IMR-90 (cell line): ENCODE results near the gene SLC29A3. TPM values are rescaled to one million over a fixed set of nuclear protein-coding genes. Genes with fewer than 3 reads are reported as not detected.

ENCODE experiments used
- ATAC-seq: fragments of 200-7000 bp; cut with Tn5 transposase; 2 replicates; pipeline ENCODE4 v1.9.1; 2020; ENCODE audit warnings: low read depth, mild to moderate bottlenecking, moderate library complexity
- BruUV-seq: library from RNA; stranded (reverse); fragments of 400-500 nt; replicated peaks from 2 replicates; lab custom pipeline; 2021; lab: Mats Ljungman, UMichigan
- CTCF ChIA-PET: fragments of 300-600 bp; formaldehyde crosslinking; extraction: SDS; loops from one replicate; lab custom pipeline; 2021; ENCODE audit warnings: antibody characterized with exemption; lab: Yijun Ruan, JAX
- POLR2A ChIA-PET: fragments of 300-600 bp; sonication (Branson Sonifier 250); formaldehyde crosslinking; loops from one replicate; lab custom pipeline; 2022; ENCODE audit warnings: antibody characterized with exemption; ENCODE audit not compliant: unreplicated experiment; lab: Charles Lee
- DNase-seq: peaks from one replicate; pipeline ENCODE4 v3.0.0; 2013
- H2AFZ ChIP-seq: replicated peaks from 2 replicates; pipeline ENCODE3; 2013; ENCODE audit warnings: low read length, mild to moderate bottlenecking; ENCODE audit not compliant: poor library complexity
- H2AK5ac ChIP-seq: 2 replicates; pipeline ENCODE4 v1.6.1; 2013; ENCODE audit warnings: low read depth, low read length, inconsistent platforms
- H2AK9ac ChIP-seq: replicated peaks from 2 replicates; pipeline ENCODE3; 2013; ENCODE audit warnings: mild to moderate bottlenecking, low read depth, low read length, moderate library complexity; ENCODE audit not compliant: poor library complexity
- H2BK120ac ChIP-seq: 2 replicates; pipeline ENCODE4 v1.6.1; 2013; ENCODE audit warnings: low read depth, low read length, inconsistent platforms
- H2BK15ac ChIP-seq: 3 replicates; pipeline ENCODE4 v1.6.1; 2013; ENCODE audit warnings: low read depth, low read length, inconsistent platforms
- H2BK20ac ChIP-seq: 2 replicates; pipeline ENCODE4 v1.6.1; 2013; ENCODE audit warnings: low read depth, mild to moderate bottlenecking, inconsistent platforms, low read length, moderate library complexity
- H2BK5ac ChIP-seq: 2 replicates; pipeline ENCODE4 v1.6.1; 2013; ENCODE audit warnings: mild to moderate bottlenecking, low read depth, low read length, inconsistent platforms; ENCODE audit not compliant: poor library complexity, severe bottlenecking
- H3K14ac ChIP-seq: replicated peaks from 2 replicates; pipeline ENCODE4 v1.6.1; 2013; ENCODE audit warnings: low read depth, low read length, inconsistent platforms
- H3K18ac ChIP-seq: 2 replicates; pipeline ENCODE4 v1.6.1; 2013; ENCODE audit warnings: low read depth, low read length, control low read depth
- H3K23ac ChIP-seq: 2 replicates; pipeline ENCODE4 v1.6.1; 2013; ENCODE audit warnings: low read depth, low read length, inconsistent platforms
- H3K27ac ChIP-seq: 2 replicates; pipeline ENCODE4 v1.5.1; 2013; ENCODE audit warnings: mild to moderate bottlenecking, control low read depth, low read length; ENCODE audit not compliant: insufficient read depth
- H3K27me3 ChIP-seq: 2 replicates; pipeline ENCODE4 v1.6.1; 2013; ENCODE audit warnings: low read length; ENCODE audit not compliant: control insufficient read depth, insufficient read depth
- H3K36me3 ChIP-seq: 2 replicates; pipeline ENCODE4 v1.6.1; 2013; ENCODE audit warnings: low read length, mixed read lengths; ENCODE audit not compliant: control insufficient read depth, insufficient read depth
- H3K4ac ChIP-seq: 2 replicates; pipeline ENCODE4 v1.6.1; 2013; ENCODE audit warnings: low read depth, low read length, inconsistent platforms
- H3K4me1 ChIP-seq: 2 replicates; pipeline ENCODE4 v1.6.1; 2013; ENCODE audit warnings: low read length, mixed read lengths; ENCODE audit not compliant: control insufficient read depth, insufficient read depth
- H3K4me2 ChIP-seq: 2 replicates; pipeline ENCODE4 v1.6.1; 2013; ENCODE audit warnings: low read depth, mild to moderate bottlenecking, control low read depth, low read length, moderate library complexity
- H3K4me3 ChIP-seq: 2 replicates; pipeline ENCODE4 v1.5.1; 2013; ENCODE audit warnings: low read depth, mild to moderate bottlenecking, control low read depth, low read length, moderate library complexity; ENCODE audit not compliant: insufficient read depth
- H3K56ac ChIP-seq: 2 replicates; pipeline ENCODE4 v1.6.1; 2013; ENCODE audit warnings: low read length, inconsistent platforms; ENCODE audit not compliant: insufficient read depth; ENCODE audit errors: extremely low read depth
- H3K79me1 ChIP-seq, 2 experiments: 2 replicates each; pipeline ENCODE4 v1.6.1; 2013; ENCODE audit warnings: low read length in 2 of 2, inconsistent platforms in 1 of 2, low read depth in 1 of 2
- H3K9ac ChIP-seq: 2 replicates; pipeline ENCODE4 v1.6.1; 2013; ENCODE audit warnings: low read depth, low read length, control low read depth
- H3K9me1 ChIP-seq: 2 replicates; pipeline ENCODE4 v1.6.1; 2013; ENCODE audit warnings: low read length, inconsistent platforms; ENCODE audit not compliant: insufficient read depth
- H3K9me3 ChIP-seq: 2 replicates; pipeline ENCODE4 v1.6.1; 2013; ENCODE audit warnings: low read length; ENCODE audit not compliant: control insufficient read depth, insufficient read depth
- H4K20me1 ChIP-seq: 2 replicates; pipeline ENCODE4 v1.6.1; 2013; ENCODE audit warnings: low read length, inconsistent platforms; ENCODE audit not compliant: insufficient read depth
- H4K5ac ChIP-seq: 2 replicates; pipeline ENCODE4 v1.6.1; 2013; ENCODE audit warnings: mild to moderate bottlenecking, low read depth, low read length, control low read depth
- H4K8ac ChIP-seq, 2 experiments: 2 replicates each; pipeline ENCODE4 v1.6.1; 2013; ENCODE audit warnings: low read depth in 2 of 2, low read length in 2 of 2, control low read depth in 1 of 2, inconsistent platforms in 1 of 2
- H4K91ac ChIP-seq: 2 replicates; pipeline ENCODE4 v1.6.1; 2013; ENCODE audit warnings: low read depth, low read length, inconsistent platforms; ENCODE audit not compliant: insufficient read depth
- BHLHE40 ChIP-seq: fragments of 150-350 bp; IDR thresholded peaks from 2 replicates; pipeline ENCODE4 v1.6.1; 2016; ENCODE audit warnings: mild to moderate bottlenecking, low read depth, low read length
- CEBPB ChIP-seq: IDR thresholded peaks from 2 replicates; pipeline ENCODE4 v1.6.1; 2012; ENCODE audit warnings: low read depth, low read length, improper control_type of control experiment
- CHD1 ChIP-seq: IDR thresholded peaks from 2 replicates; pipeline ENCODE4 v1.6.1; 2012; ENCODE audit warnings: low read depth, low read length, improper control_type of control experiment
- FOS ChIP-seq: fragments of 150-350 bp; IDR thresholded peaks from 2 replicates; pipeline ENCODE4 v1.6.1; 2016; ENCODE audit warnings: low read depth, low read length
- MAFK ChIP-seq: IDR thresholded peaks from 2 replicates; pipeline ENCODE4 v1.6.1; 2012; ENCODE audit warnings: low read depth, low read length, improper control_type of control experiment
- MAZ ChIP-seq: IDR thresholded peaks from 2 replicates; pipeline ENCODE4 v1.6.1; 2012; ENCODE audit warnings: low read depth, mild to moderate bottlenecking, low read length, improper control_type of control experiment, moderate library complexity, borderline replicate concordance
- MXI1 ChIP-seq: IDR thresholded peaks from 2 replicates; pipeline ENCODE4 v1.6.1; 2012; ENCODE audit warnings: low read depth, mild to moderate bottlenecking, low read length, moderate library complexity, borderline replicate concordance
- NFE2L2 ChIP-seq: fragments of 150-350 bp; IDR thresholded peaks from 2 replicates; pipeline ENCODE4 v1.6.1; 2016; ENCODE audit warnings: low read depth, mild to moderate bottlenecking, low read length
- RAD21 ChIP-seq: IDR thresholded peaks from 2 replicates; pipeline ENCODE4 v1.6.1; 2012; ENCODE audit warnings: low read length, improper control_type of control experiment
- RCOR1 ChIP-seq: IDR thresholded peaks from 2 replicates; pipeline ENCODE4 v1.6.1; 2012; ENCODE audit warnings: mild to moderate bottlenecking, low read length, improper control_type of control experiment; ENCODE audit not compliant: insufficient replicate concordance
- RFX5 ChIP-seq: IDR thresholded peaks from 2 replicates; pipeline ENCODE4 v1.8.0; 2012; ENCODE audit warnings: low read depth, mild to moderate bottlenecking, low read length, moderate library complexity
- SMC3 ChIP-seq: fragments of 150-350 bp; IDR thresholded peaks from 2 replicates; pipeline ENCODE4 v1.6.1; 2016; ENCODE audit warnings: low read depth, mild to moderate bottlenecking, antibody characterized with exemption, low read length, moderate library complexity
- WGBS, 2 experiments: methylation state at CpG; one replicate each; pipeline versions ENCODE4 v1.1.5 to v1.1.7; 2013; ENCODE audit warnings: missing lambda C conversion rate in 2 of 2; ENCODE audit not compliant: insufficient read length in 1 of 2; ENCODE audit errors: extremely low coverage in 2 of 2; 5-methylcytosine and 5-hydroxymethylcytosine counted together
- dilution Hi-C: fragments of 300-500 bp; cut with HindIII; formaldehyde crosslinking; loops from one replicate; pipeline ENCODE4 v1.14.3; 2018; ENCODE audit warnings: low sequenced_read_pairs; ENCODE audit not compliant: unreplicated experiment
- in situ Hi-C: fragments of 300-500 bp; cut with MboI; formaldehyde crosslinking; loops from 3 replicates; pipeline ENCODE4 v1.14.3; 2019; ENCODE audit warnings: low sequenced_read_pairs, inconsistent platforms, mixed read lengths
- intact Hi-C: fragments of 100-400 bp; cut with micrococcal nuclease; formaldehyde crosslinking; loops from 2 replicates; pipeline ENCODE4 v1.10.0; 2022
- polyA plus RNA-seq, 3 experiments: library from polyadenylated mRNA; depleted of rRNA; stranded (reverse); fragments of >200 nt; gene quantifications; 2 replicates each; pipeline ENCODE4 v1.2.3, GENCODE V29; 2012; ENCODE audit warnings: low replicate concordance in 1 of 3
- total RNA-seq: library from RNA; depleted of rRNA; stranded (reverse); fragments of >200 nt; gene quantifications from 2 replicates; pipeline ENCODE4 v1.2.3, GENCODE V29; 2012
- TF ChIP-seq, protein P1 (sequence below): fragments of 150-350 bp; IDR thresholded peaks from 2 replicates; pipeline ENCODE4 v1.6.1; 2016; ENCODE audit warnings: low read depth, mild to moderate bottlenecking, low read length, moderate library complexity, borderline replicate concordance
- TF ChIP-seq, protein P2 (sequence below): conservative IDR thresholded peaks from 2 replicates; pipeline ENCODE4 v1.5.1; 2012; ENCODE audit warnings: mild to moderate bottlenecking, low read depth, low read length, improper control_type of control experiment
- TF ChIP-seq, protein P3 (sequence below): fragments of 150-350 bp; IDR thresholded peaks from 2 replicates; pipeline ENCODE4 v1.6.1; 2017; ENCODE audit warnings: mild to moderate bottlenecking, antibody characterized with exemption, low read length, low read depth

SLC29A3 gene
- total and polyA plus RNA-seq, 2 of the 4 experiments (the other 2 are of a cell fraction): 0.72 to 3.0 TPM

- WGBS, 2 experiments: 100% methylated on average over 2 of the region's 13 CpGs; no CpG with 5 or more reads in 1 of the 2 experiments
- Histone ChIP-seq H3K9me1 (no peaks in the 10 kb centered on the region), H2AFZ (no peak overlapping the region), H2AK5ac (no peak overlapping the region), H3K4ac (no peak overlapping the region), H3K9ac (no peak overlapping the region), H3K4me3 (no peak overlapping the region), H3K14ac (no peak overlapping the region), H3K9me3 (no peaks in the 10 kb centered on the region), H3K56ac (no peak overlapping the region), H3K36me3 (no peaks in the 10 kb centered on the region), H3K27me3 (no peaks in the 10 kb centered on the region; the same call in 1 of the 2 replicates), H3K79me1 (no peaks in the 10 kb centered on the region), H3K18ac (no peak overlapping the region), H2BK20ac (no peak overlapping the region), H3K27ac (no peak overlapping the region), H2BK5ac (no peak overlapping the region), H4K5ac (no peak overlapping the region), H3K4me1 (peaks cover 6% of the 10 kb centered on the region; the same call in 1 of the 2 replicates), H4K8ac (no peak overlapping the region), H3K4me2 (no peak overlapping the region), H4K91ac (no peak overlapping the region), H3K23ac (no peak overlapping the region), H2BK15ac (no peak overlapping the region), H2AK9ac (no peak overlapping the region), H4K20me1 (no peaks in the 10 kb centered on the region; the same call in 1 of the 2 replicates), H2BK120ac (no peak overlapping the region)
- in situ Hi-C loops (no loop called here), dilution Hi-C loops (no loop called here), intact Hi-C loops (no loop called here)
- no peak for DNase-seq
- no TSS peak for BruUV-seq
- ChIA-PET CTCF (no interaction called here), POLR2A (no interaction called here)
- ATAC-seq: no peak
- TF ChIP-seq, protein P1, sequence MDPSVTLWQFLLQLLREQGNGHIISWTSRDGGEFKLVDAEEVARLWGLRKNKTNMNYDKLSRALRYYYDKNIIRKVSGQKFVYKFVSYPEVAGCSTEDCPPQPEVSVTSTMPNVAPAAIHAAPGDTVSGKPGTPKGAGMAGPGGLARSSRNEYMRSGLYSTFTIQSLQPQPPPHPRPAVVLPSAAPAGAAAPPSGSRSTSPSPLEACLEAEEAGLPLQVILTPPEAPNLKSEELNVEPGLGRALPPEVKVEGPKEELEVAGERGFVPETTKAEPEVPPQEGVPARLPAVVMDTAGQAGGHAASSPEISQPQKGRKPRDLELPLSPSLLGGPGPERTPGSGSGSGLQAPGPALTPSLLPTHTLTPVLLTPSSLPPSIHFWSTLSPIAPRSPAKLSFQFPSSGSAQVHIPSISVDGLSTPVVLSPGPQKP: no peak
- TF ChIP-seq RFX5 (no peak), RCOR1 (no peak), SMC3 (no peak), NFE2L2 (no peak), BHLHE40 (no peak), RAD21 (no peak), MAFK (no peak), CHD1 (no peak), FOS (no peak), CEBPB (no peak), MAZ (no peak), MXI1 (no peak)
- TF ChIP-seq, protein P2, sequence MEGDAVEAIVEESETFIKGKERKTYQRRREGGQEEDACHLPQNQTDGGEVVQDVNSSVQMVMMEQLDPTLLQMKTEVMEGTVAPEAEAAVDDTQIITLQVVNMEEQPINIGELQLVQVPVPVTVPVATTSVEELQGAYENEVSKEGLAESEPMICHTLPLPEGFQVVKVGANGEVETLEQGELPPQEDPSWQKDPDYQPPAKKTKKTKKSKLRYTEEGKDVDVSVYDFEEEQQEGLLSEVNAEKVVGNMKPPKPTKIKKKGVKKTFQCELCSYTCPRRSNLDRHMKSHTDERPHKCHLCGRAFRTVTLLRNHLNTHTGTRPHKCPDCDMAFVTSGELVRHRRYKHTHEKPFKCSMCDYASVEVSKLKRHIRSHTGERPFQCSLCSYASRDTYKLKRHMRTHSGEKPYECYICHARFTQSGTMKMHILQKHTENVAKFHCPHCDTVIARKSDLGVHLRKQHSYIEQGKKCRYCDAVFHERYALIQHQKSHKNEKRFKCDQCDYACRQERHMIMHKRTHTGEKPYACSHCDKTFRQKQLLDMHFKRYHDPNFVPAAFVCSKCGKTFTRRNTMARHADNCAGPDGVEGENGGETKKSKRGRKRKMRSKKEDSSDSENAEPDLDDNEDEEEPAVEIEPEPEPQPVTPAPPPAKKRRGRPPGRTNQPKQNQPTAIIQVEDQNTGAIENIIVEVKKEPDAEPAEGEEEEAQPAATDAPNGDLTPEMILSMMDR: no peak
- TF ChIP-seq, protein P3, sequence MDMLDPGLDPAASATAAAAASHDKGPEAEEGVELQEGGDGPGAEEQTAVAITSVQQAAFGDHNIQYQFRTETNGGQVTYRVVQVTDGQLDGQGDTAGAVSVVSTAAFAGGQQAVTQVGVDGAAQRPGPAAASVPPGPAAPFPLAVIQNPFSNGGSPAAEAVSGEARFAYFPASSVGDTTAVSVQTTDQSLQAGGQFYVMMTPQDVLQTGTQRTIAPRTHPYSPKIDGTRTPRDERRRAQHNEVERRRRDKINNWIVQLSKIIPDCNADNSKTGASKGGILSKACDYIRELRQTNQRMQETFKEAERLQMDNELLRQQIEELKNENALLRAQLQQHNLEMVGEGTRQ: no peak
Measured at GRCh38 chr10:71338728-71339495, 19.9 kb downstream of the SLC29A3 start.
